ENCODE measurements around the gene PIEZO1.

Gene PIEZO1

DNA sequence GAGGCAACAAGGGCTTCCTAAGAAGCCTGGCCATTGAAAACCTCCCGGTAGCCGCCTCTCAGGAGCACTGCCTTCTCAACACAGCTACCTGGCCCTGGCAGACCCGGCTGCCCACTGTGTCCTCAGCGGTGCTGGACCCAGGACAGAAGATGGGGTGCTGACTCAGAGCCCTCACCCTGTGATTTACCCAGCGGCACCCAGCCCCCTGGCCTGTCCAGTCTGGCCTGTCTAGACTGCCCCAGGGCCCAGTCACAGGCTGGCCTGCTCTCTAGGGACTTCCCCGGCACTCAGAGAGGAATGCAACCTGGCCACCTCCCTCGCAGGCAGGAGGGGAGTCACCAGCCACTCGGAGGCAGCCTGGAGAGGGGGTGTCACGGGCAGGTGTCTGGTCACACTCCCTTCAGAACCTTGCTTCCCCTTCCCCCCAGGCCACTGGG, 20.1 kb downstream of the PIEZO1 start:
- in situ Hi-C loops (cut with MboI; ENCODE audit: low sequenced_read_pairs, unreplicated experiment) = no loop called here
- DNase-seq (ENCODE audit: low spot score) = no peak
- TF ChIP-seq CTCF (IDR thresholded peaks at IDR 0.05; ENCODE audit: borderline replicate concordance, control extremely low read depth, extremely low read depth, insufficient read depth, missing control alignments) = no peak

DNA sequence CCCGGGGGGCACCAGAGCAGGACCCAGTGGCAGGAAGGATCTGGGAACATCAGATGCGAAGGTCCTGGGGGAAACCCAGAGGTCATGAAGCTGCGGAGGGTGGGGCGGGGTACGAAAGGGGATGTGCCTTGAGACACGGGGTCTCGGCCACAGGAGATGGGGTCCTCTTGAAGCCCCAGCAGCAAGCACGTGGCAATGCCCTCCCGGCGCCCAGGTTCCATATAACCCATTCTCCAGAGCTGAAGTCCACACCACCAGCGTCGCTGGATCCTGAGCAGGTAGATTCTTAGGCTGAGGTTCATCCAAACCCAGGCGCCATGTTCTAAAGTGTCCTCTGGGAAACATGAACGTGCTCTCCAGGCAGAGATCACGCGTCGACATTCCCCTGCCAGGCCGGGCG, 20.9 kb downstream of the PIEZO1 start:
- no peak for DNase-seq (ENCODE audit: low spot score)
- no peak for TF ChIP-seq CTCF (IDR thresholded peaks at IDR 0.05; ENCODE audit: borderline replicate concordance, control extremely low read depth, extremely low read depth, insufficient read depth, missing control alignments)
- in situ Hi-C loops (cut with MboI; ENCODE audit: low sequenced_read_pairs, unreplicated experiment) = no loop called here

DNA sequence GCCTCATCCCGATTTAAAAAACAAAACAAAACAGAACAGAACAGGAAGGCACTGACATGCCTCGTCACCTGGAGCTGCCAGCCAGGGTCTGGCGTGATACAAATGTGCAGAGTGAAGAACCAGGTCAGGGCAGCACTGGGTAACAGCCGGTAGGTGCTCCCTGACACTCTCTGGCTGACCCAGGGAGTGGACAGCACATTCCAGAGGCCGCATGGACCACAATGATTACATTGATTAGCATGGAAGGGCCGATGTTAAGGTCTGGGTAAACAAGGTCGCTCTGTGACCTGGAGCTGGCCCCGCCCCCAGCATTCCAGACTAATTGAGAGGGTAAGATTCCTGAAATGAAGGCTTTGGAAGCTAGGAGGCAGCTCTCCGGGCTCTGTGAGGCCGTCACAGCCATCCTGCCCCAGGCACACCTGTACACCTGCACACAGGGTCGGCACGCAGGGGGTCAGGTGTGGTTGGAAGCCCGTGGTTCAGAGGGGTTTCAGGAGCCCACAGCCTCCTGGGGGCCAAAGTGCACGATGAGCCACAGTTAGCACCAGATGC, 21.4 kb downstream of the PIEZO1 start:
- no peak for DNase-seq (ENCODE audit: low spot score)
- in situ Hi-C loops (cut with MboI; ENCODE audit: low sequenced_read_pairs, unreplicated experiment) = no loop called here
- no peak for TF ChIP-seq CTCF (IDR thresholded peaks at IDR 0.05; ENCODE audit: borderline replicate concordance, control extremely low read depth, extremely low read depth, insufficient read depth, missing control alignments)

DNA sequence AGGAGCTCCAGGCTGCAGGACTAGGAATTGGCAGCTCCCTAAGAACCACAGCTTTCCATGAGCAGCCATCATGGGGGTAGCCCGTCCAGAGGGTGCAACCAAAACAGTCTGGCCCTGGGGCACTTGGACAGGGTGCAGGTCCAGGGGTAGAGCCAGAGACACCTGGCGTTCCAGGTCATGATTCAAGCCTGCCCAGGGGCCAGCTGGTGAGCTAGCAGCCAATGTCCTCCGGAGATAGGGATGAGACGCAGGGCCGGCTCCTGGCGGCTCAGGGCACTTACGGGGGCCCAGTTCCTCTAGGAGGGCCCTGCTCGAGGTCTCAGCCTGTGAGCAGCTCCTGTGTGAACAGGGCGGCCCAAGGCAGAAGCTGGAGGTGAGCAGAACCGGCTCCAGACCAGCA, 22.1 kb downstream of the PIEZO1 start:
- DNase-seq (ENCODE audit: low spot score) = no peak
- in situ Hi-C loops (cut with MboI; ENCODE audit: low sequenced_read_pairs, unreplicated experiment) = no loop called here

GRCh38 chr16:88762258-88762870, 22.7 kb downstream of the PIEZO1 start:
- DNase-seq (ENCODE audit: low spot score) = no peak
- in situ Hi-C loops (cut with MboI; ENCODE audit: low sequenced_read_pairs, unreplicated experiment) = no loop called here
- no peak for TF ChIP-seq CTCF (IDR thresholded peaks at IDR 0.05; ENCODE audit: borderline replicate concordance, control extremely low read depth, extremely low read depth, insufficient read depth, missing control alignments)

More for the DNA sequence above, 22.1 kb downstream of the PIEZO1 start:
- TF ChIP-seq CTCF (IDR thresholded peaks at IDR 0.05; ENCODE audit: borderline replicate concordance, control extremely low read depth, extremely low read depth, insufficient read depth, missing control alignments) = no peak

DNA sequence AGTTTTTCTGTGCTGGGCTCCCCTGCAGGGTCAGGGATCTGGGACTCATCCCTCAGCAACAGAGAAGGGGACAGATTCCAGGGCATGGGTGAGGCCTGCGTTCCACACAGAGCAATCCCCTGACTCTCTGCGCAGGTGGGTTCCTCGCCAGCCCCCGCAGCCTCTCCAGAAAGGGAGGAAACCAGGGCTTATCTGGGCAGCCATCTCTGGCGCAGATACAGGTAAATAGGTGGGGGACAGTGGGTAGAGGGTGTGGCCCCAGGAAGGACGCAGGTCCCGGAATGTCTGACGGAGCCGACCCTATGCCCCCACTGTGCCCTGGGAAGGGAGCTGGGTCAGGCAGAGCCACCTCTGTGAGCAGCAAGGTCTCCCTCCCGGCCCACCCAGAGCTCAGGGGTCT, 23.2 kb downstream of the PIEZO1 start:
- in situ Hi-C loops (cut with MboI; ENCODE audit: low sequenced_read_pairs, unreplicated experiment) = no loop called here
- DNase-seq (ENCODE audit: low spot score) = no peak
- TF ChIP-seq CTCF (IDR thresholded peaks at IDR 0.05; ENCODE audit: borderline replicate concordance, control extremely low read depth, extremely low read depth, insufficient read depth, missing control alignments) = no peak

All from GM13976 (cell line).